Stomach (tissue), 4 donors: ENCODE measurements around the gene MTMR2.

Source experiments
- CTCF ChIP-seq, 7 experiments: fragments of 450-650 bp in 4 of 7; fragments of 200-600 bp in 3 of 7; sonication (generic) in 3 of 7; IDR thresholded peaks; one replicate each; pipeline ENCODE4 v1.5.1; 2016 to 2019; ENCODE audit warnings: antibody characterized with exemption in 7 of 7, control low read depth in 2 of 7, mild to moderate bottlenecking in 1 of 7
- EP300 ChIP-seq: sonication (generic); formaldehyde crosslinking; IDR thresholded peaks from one replicate; pipeline ENCODE4 v1.6.1; 2017; ENCODE audit warnings: antibody characterized with exemption
- POLR2A ChIP-seq, 4 donors: fragments of 450-650 bp; IDR thresholded peaks; one replicate each; pipeline ENCODE4 v1.6.1; 2016; ENCODE audit warnings: antibody characterized with exemption in 4 of 4, control low read depth in 2 of 4, mild to moderate bottlenecking in 1 of 4, moderate library complexity in 1 of 4

GRCh38 chr11:95911369-95911759, 12.5 kb downstream of the MTMR2 start:
- TF ChIP-seq CTCF (IDR thresholded peaks at IDR 0.05) (no peak), POLR2A (IDR thresholded peaks at IDR 0.05) (no peak), EP300 (no peak)
